ENCODE data around the gene CBX2. TPM values are rescaled to one million over a fixed set of nuclear protein-coding genes. Genes with fewer than 3 reads are reported as not detected.
"Not testable (repeated sequence)": the region's sequence is repeated elsewhere in the genome, so short reads cannot be mapped to it uniquely, and the experiment has no call there.

The CBX2 gene
- total RNA-seq, 4 donors from 2014 or later = 4.6 to 12.9 (median 8.7) TPM

- Histone ChIP-seq H3K27ac (peak overlapping the region in 1 of 4 donors; percentile 13), H3K9me3 (no peaks in the 10 kb centered on the region), H3K27me3 (peaks cover 0 to 89% (median 0%) of the 10 kb centered on the region in 4 donors), H3K36me3 (no peaks in the 10 kb centered on the region), H3K4me3 (no peak overlapping the region), H3K4me1 (peaks cover 0 to 7% (median 0%) of the 10 kb centered on the region in 3 donors)
- DNase-seq = no peak
- TF ChIP-seq CTCF (IDR thresholded peaks at IDR 0.05) (no peak), POLR2A (IDR thresholded peaks at IDR 0.05) (no peak)
- intact Hi-C loops (cut with DNase I) = no loop called here
- 59 to 65% methylated on average over 15 to 16 of the region's 28 CpGs for WGBS, 2 donors
These were observed 8.1 kb upstream of the CBX2 start for GRCh38 chr17:79769570-79770506.

GRCh38 chr17:79771276-79771675 lies 6.7 kb upstream of the CBX2 start:
- TF ChIP-seq POLR2A (IDR thresholded peaks at IDR 0.05) = no peak
- TF ChIP-seq CTCF (IDR thresholded peaks at IDR 0.05) = no peak
- DNase-seq = no peak
- no peak overlapping the region for H3K4me3 ChIP-seq
- no peak overlapping the region for H3K27ac ChIP-seq
- H3K27me3 ChIP-seq = peaks cover 0 to 90% (median 5%) of the 10 kb centered on the region in 4 donors
- no peaks in the 10 kb centered on the region for H3K36me3 ChIP-seq
- peaks cover 0 to 7% (median 0%) of the 10 kb centered on the region in 3 donors for H3K4me1 ChIP-seq
- intact Hi-C loops (cut with DNase I) = no loop called here
- 65 to 68% methylated on average over 6 of the region's 6 CpGs for WGBS, 2 donors
- H3K9me3 ChIP-seq = no peaks in the 10 kb centered on the region

- WGBS, 2 donors = 63 to 71% methylated on average over 7 to 9 of the region's 9 CpGs
- intact Hi-C loops (cut with DNase I); H3K9me3 ChIP-seq; H3K27ac ChIP-seq; H3K4me3 ChIP-seq; H3K36me3 ChIP-seq; DNase-seq: not testable (repeated sequence)
- Histone ChIP-seq H3K27me3 (peaks cover 0 to 97% (median 11%) of the 10 kb centered on the region in 4 donors), H3K4me1 (peaks cover 6 to 20% (median 7%) of the 10 kb centered on the region in 3 donors)
These were observed 5.2 kb upstream of the CBX2 start for GRCh38 chr17:79772726-79773125.

GRCh38 chr17:79774561-79774975 lies 3.4 kb upstream of the CBX2 start:
- TF ChIP-seq POLR2A (IDR thresholded peaks at IDR 0.05) (no peak), CTCF (IDR thresholded peaks at IDR 0.05) (no peak)
- peaks cover 4 to 94% (median 15%) of the 10 kb centered on the region in 4 donors for H3K27me3 ChIP-seq
- no peak for DNase-seq
- intact Hi-C loops (cut with DNase I) = no loop called here
- H3K4me3 ChIP-seq = no peak overlapping the region
- 82 to 85% methylated on average over 2 to 8 of the region's 8 CpGs for WGBS, 2 donors
- peaks cover 6 to 36% (median 17%) of the 10 kb centered on the region in 3 donors for H3K4me1 ChIP-seq
- H3K27ac ChIP-seq = no peak overlapping the region
- H3K9me3 ChIP-seq = no peaks in the 10 kb centered on the region
- H3K36me3 ChIP-seq = no peaks in the 10 kb centered on the region

- H3K4me3 ChIP-seq = no peak overlapping the region
- no peak overlapping the region for H3K27ac ChIP-seq
- H3K27me3 ChIP-seq = peaks cover 4 to 93% (median 15%) of the 10 kb centered on the region in 4 donors
- WGBS, 2 donors = 71% methylated on average over 6 of the region's 6 CpGs
- DNase-seq = no peak
- TF ChIP-seq POLR2A (IDR thresholded peaks at IDR 0.05) (no peak), CTCF (IDR thresholded peaks at IDR 0.05) (no peak)
- peaks cover 6 to 32% (median 17%) of the 10 kb centered on the region in 3 donors for H3K4me1 ChIP-seq
- intact Hi-C loops (cut with DNase I) = no loop called here
- no peaks in the 10 kb centered on the region for H3K9me3 ChIP-seq
- no peaks in the 10 kb centered on the region for H3K36me3 ChIP-seq
These were observed 2.3 kb upstream of the CBX2 start for GRCh38 chr17:79775632-79776031.
